Endothelial cell of umbilical vein (primary cell): ENCODE results near the gene DNAL1. TPM values are rescaled to one million over a fixed set of nuclear protein-coding genes. Genes with fewer than 3 reads are reported as not detected.

ENCODE experiments used
- BruUV-seq: library from RNA; stranded (reverse); fragments of 400-500 nt; replicated peaks from 2 replicates; lab custom pipeline; 2021; lab: Mats Ljungman, UMichigan
- CTCF ChIA-PET: fragments of 300-600, 350-600 bp; sonication (Branson Sonifier 250); formaldehyde crosslinking; loops from one replicate; lab custom pipeline; 2021; ENCODE audit warnings: antibody characterized with exemption, inconsistent platforms; lab: Charles Lee
- POLR2A ChIA-PET: fragments of 300-600, 350-600 bp; sonication (Branson Sonifier 250); formaldehyde crosslinking; loops from one replicate; lab custom pipeline; 2021; ENCODE audit warnings: antibody characterized with exemption, inconsistent platforms; lab: Charles Lee
- DNase-seq: peaks from one replicate; pipeline ENCODE4 v3.0.0-alpha.2; 2011; ENCODE audit warnings: low read depth, low spot score
- FAIRE-seq: peaks from 2 replicates; lab custom pipeline; 2011; peaks lifted over from hg19 to GRCh38; lab: Jason Lieb, UNC
- H2AFZ ChIP-seq: 2 replicates; pipeline ENCODE4 v1.6.0; 2012; ENCODE audit warnings: low read depth, low read length, control low read depth, inconsistent platforms
- H3K27ac ChIP-seq: 2 replicates; pipeline ENCODE4 v1.5.1; 2011; ENCODE audit warnings: low read depth, mild to moderate bottlenecking, control low read depth, low read length, moderate library complexity; ENCODE audit not compliant: insufficient read depth
- H3K27me3 ChIP-seq, 2 experiments: 2 replicates each; pipeline versions ENCODE4 v1.6.0 to v1.6.1; 2011; ENCODE audit warnings: low read length in 2 of 2, mixed read lengths in 1 of 2; ENCODE audit not compliant: control insufficient read depth in 2 of 2, insufficient read depth in 2 of 2
- H3K36me3 ChIP-seq, 2 experiments: 2 replicates in 1 of 2; 3 replicates in 1 of 2; pipeline ENCODE4 v1.5.1; 2011; ENCODE audit warnings: low read length in 2 of 2, mild to moderate bottlenecking in 1 of 2, moderate library complexity in 1 of 2; ENCODE audit not compliant: control insufficient read depth in 2 of 2, insufficient read depth in 2 of 2; ENCODE audit errors: extremely low read depth in 1 of 2
- H3K4me1 ChIP-seq: 3 replicates; pipeline ENCODE4 v1.5.1; 2011; ENCODE audit warnings: mild to moderate bottlenecking, low read length; ENCODE audit not compliant: control insufficient read depth, insufficient read depth; ENCODE audit errors: extremely low read depth
- H3K4me2 ChIP-seq: 2 replicates; pipeline ENCODE4 v1.6.1; 2011; ENCODE audit warnings: low read length, control low read depth, mixed read lengths; ENCODE audit not compliant: insufficient read depth
- H3K4me3 ChIP-seq, 3 experiments: fragments of 200-600 bp in 1 of 3; sonication (generic), shearing (Covaris generic) in 1 of 3; replicated peaks in 1 of 3; 2 replicates each; pipeline ENCODE4 v1.5.1; 2011 to 2016; ENCODE audit warnings: control low read depth in 3 of 3, low read length in 3 of 3, mild to moderate bottlenecking in 2 of 3, inconsistent platforms in 1 of 3, low read depth in 1 of 3, moderate library complexity in 1 of 3; ENCODE audit not compliant: insufficient read depth in 1 of 3
- H3K79me2 ChIP-seq: 2 replicates; pipeline ENCODE4 v1.6.0; 2012; ENCODE audit warnings: low read length, inconsistent platforms; ENCODE audit not compliant: control insufficient read depth, insufficient read depth
- H3K9ac ChIP-seq: replicated peaks from 2 replicates; pipeline ENCODE3; 2011; ENCODE audit warnings: low read length, control low read depth; ENCODE audit not compliant: insufficient read depth; ENCODE audit errors: extremely low read depth
- H3K9me1 ChIP-seq: replicated peaks from 3 replicates; pipeline ENCODE4 v1.6.0; 2011; ENCODE audit warnings: mild to moderate bottlenecking, low read length; ENCODE audit not compliant: control insufficient read depth, insufficient read depth; ENCODE audit errors: extremely low read depth
- H3K9me3 ChIP-seq: replicated peaks from 2 replicates; pipeline ENCODE4 v1.5.1; 2012; ENCODE audit warnings: low read length, inconsistent platforms; ENCODE audit not compliant: control insufficient read depth, insufficient read depth
- H4K20me1 ChIP-seq: replicated peaks from 2 replicates; pipeline ENCODE3; 2011; ENCODE audit warnings: mild to moderate bottlenecking, low read length; ENCODE audit not compliant: control insufficient read depth, insufficient read depth; ENCODE audit errors: extremely low read depth
- EZH2 ChIP-seq: IDR thresholded peaks from 2 replicates; pipeline ENCODE4 v1.6.1; 2012; ENCODE audit warnings: borderline replicate concordance, low read depth, mild to moderate bottlenecking, moderate library complexity, low read length, inconsistent platforms; ENCODE audit not compliant: severe bottlenecking
- FOS ChIP-seq: IDR thresholded peaks from 2 replicates; pipeline ENCODE4 v1.6.1; 2011; ENCODE audit warnings: mild to moderate bottlenecking, low read length, moderate library complexity, borderline replicate concordance; ENCODE audit not compliant: insufficient read depth
- GATA2 ChIP-seq: IDR thresholded peaks from 2 replicates; pipeline ENCODE4 v1.7.0; 2011; ENCODE audit warnings: low read depth, mild to moderate bottlenecking, moderate library complexity, mixed read lengths, low read length; ENCODE audit not compliant: insufficient read length, insufficient read depth
- JUN ChIP-seq: IDR thresholded peaks from 2 replicates; pipeline ENCODE4 v1.6.1; 2011; ENCODE audit warnings: borderline replicate concordance, low read depth; ENCODE audit not compliant: insufficient read length, insufficient read depth
- MYC ChIP-seq: IDR thresholded peaks from one replicate; pipeline ENCODE4 v1.6.1; 2011; ENCODE audit warnings: mild to moderate bottlenecking, low read depth, low read length
- POLR2A ChIP-seq: IDR thresholded peaks from 2 replicates; pipeline ENCODE4 v1.6.1; 2012; ENCODE audit warnings: low read depth, mild to moderate bottlenecking, control low read depth, low read length
- POLR2AphosphoS5 ChIP-seq: IDR thresholded peaks from 2 replicates; pipeline ENCODE4 v1.6.1; 2012; ENCODE audit warnings: low read depth, mild to moderate bottlenecking, control low read depth, low read length, moderate library complexity; ENCODE audit not compliant: insufficient read depth
- dilution Hi-C: fragments of 300-500 bp; cut with MboI; formaldehyde crosslinking; loops from one replicate; pipeline ENCODE4 v1.15.0; 2019; ENCODE audit warnings: low sequenced_read_pairs; ENCODE audit not compliant: extremely low pct_ligation_motif_present
- intact Hi-C: fragments of 100-400 bp; cut with micrococcal nuclease; formaldehyde crosslinking; loops from one replicate; pipeline ENCODE4 v1.10.0; 2022
- polyA plus RNA-seq, 4 experiments: library from polyadenylated mRNA; depleted of rRNA in 3 of 4; stranded (reverse) in 3 of 4; unstranded in 1 of 4; fragments of >200 nt; gene quantifications; 2 replicates each; pipeline versions ENCODE4 v1.2.1 to v1.2.3, GENCODE V29; 2011 to 2012; ENCODE audit warnings: missing spikeins in 1 of 4
- total RNA-seq: library from RNA; stranded (reverse); gene quantifications from 2 replicates; pipeline ENCODE4 v1.2.3, GENCODE V29; 2021
- TF ChIP-seq, protein P1 (sequence below): IDR thresholded peaks from 2 replicates; pipeline ENCODE4 v1.6.1; 2011; ENCODE audit not compliant: insufficient read depth, insufficient read length
- TF ChIP-seq, protein P2 (sequence below), 2 donors: IDR thresholded peaks; 1 replicate in 1 of 2; 2 replicates in 1 of 2; pipeline ENCODE4 v1.5.1; 2011; ENCODE audit warnings: low read length in 2 of 2, mild to moderate bottlenecking in 2 of 2, moderate library complexity in 2 of 2, control low read depth in 1 of 2, inconsistent platforms in 1 of 2, low read depth in 1 of 2; ENCODE audit not compliant: insufficient read depth in 1 of 2; ENCODE audit errors: extremely low read depth in 1 of 2

Gene DNAL1
- total and polyA plus RNA-seq, 2 donors (not counting 3 experiments of a cell fraction or from before 2014, with no cell fraction given): 2.4 to 15.3 TPM

DNA sequence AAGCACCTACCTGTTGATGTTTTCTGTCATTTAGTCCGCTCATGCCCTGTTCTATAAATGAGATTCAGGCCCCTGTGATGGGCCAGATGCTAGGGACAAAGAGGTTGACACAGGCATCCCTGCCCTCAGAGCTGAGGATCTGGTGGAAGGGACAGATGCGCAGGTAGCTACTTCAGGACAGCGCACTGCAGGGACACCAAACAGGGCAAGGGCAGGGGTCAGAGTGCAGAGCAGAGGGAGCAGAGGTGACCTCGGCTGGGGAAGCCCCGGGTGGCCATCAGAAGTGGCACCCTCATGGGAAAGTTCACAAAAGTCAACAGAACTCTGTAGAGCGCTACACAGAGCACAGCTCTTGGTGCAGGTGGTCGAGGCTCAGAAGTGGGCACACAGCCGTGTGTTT lies 75.0 kb downstream of the DNAL1 start:
- no peak overlapping the region for H3K4me2 ChIP-seq
- FAIRE-seq (no peak), DNase-seq (no peak)
- H3K9me1 ChIP-seq: no peaks in the 10 kb centered on the region
- H4K20me1 ChIP-seq: no peaks in the 10 kb centered on the region
- H2AFZ ChIP-seq: no peak overlapping the region
- intact Hi-C loops: no loop called here
- ChIA-PET POLR2A (no interaction called here), CTCF (interaction anchor here (1.6 kb wide), 1 partner anchor 9 kb away, joined by 7 read pairs; no protein-coding TSS in a partner anchor)
- no peak for TF ChIP-seq FOS
- no peak for TF ChIP-seq GATA2
- TF ChIP-seq, protein P1, sequence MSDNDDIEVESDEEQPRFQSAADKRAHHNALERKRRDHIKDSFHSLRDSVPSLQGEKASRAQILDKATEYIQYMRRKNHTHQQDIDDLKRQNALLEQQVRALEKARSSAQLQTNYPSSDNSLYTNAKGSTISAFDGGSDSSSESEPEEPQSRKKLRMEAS: no peak
- TF ChIP-seq POLR2AphosphoS5: no peak
- TF ChIP-seq, protein P2, sequence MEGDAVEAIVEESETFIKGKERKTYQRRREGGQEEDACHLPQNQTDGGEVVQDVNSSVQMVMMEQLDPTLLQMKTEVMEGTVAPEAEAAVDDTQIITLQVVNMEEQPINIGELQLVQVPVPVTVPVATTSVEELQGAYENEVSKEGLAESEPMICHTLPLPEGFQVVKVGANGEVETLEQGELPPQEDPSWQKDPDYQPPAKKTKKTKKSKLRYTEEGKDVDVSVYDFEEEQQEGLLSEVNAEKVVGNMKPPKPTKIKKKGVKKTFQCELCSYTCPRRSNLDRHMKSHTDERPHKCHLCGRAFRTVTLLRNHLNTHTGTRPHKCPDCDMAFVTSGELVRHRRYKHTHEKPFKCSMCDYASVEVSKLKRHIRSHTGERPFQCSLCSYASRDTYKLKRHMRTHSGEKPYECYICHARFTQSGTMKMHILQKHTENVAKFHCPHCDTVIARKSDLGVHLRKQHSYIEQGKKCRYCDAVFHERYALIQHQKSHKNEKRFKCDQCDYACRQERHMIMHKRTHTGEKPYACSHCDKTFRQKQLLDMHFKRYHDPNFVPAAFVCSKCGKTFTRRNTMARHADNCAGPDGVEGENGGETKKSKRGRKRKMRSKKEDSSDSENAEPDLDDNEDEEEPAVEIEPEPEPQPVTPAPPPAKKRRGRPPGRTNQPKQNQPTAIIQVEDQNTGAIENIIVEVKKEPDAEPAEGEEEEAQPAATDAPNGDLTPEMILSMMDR (IDR thresholded peaks at IDR 0.05; ENCODE audit: extremely low read depth in 1 of 2, insufficient read depth in 1 of 2, low read depth in 1 of 2, low read length in 2 of 2): no peak
- TF ChIP-seq JUN: no peak
- no peak for TF ChIP-seq POLR2A
- no peak for TF ChIP-seq MYC
- TF ChIP-seq EZH2: no peak
- no peaks in the 10 kb centered on the region for H3K9me3 ChIP-seq
- H3K79me2 ChIP-seq: no peaks in the 10 kb centered on the region
- H3K27me3 ChIP-seq: no peaks in the 10 kb centered on the region
- peaks cover 33 to 35% of the 10 kb centered on the region in 2 experiments for H3K36me3 ChIP-seq
- H3K9ac ChIP-seq: no peak overlapping the region
- H3K4me3 ChIP-seq: no peak overlapping the region
- H3K27ac ChIP-seq: no peak overlapping the region
- no TSS peak for BruUV-seq
- H3K4me1 ChIP-seq: peaks cover 26% of the 10 kb centered on the region
- dilution Hi-C loops: no loop called here
